ENCODE results near the gene TGFA.

DNA sequence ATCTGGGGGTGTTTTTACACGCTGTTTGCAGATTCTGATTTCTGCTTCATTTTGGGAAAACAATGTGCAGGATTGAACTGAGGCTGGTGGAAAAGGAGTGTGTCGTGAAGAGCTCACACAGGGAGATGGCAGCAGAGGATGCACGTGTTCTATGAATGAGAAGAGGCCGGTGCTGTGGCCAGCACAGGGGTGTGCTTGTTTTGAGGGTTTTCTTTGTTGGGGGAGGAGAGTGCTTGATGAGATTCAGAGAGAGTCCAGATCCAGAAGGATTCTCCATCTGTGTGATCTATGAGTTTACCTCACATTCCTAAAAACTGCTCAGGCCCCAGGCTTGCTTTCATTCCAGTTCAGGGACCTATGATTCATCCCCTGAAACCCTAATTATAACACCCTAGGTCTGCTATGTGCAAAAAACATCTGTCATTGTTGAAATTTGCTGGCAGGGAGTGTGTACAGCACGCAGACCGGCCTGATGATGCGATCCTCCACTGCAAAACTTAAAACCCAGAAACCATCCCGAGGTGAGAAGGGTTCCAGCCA is 12.1 kb downstream of the TGFA start:
- TF ChIP-seq, protein P1, sequence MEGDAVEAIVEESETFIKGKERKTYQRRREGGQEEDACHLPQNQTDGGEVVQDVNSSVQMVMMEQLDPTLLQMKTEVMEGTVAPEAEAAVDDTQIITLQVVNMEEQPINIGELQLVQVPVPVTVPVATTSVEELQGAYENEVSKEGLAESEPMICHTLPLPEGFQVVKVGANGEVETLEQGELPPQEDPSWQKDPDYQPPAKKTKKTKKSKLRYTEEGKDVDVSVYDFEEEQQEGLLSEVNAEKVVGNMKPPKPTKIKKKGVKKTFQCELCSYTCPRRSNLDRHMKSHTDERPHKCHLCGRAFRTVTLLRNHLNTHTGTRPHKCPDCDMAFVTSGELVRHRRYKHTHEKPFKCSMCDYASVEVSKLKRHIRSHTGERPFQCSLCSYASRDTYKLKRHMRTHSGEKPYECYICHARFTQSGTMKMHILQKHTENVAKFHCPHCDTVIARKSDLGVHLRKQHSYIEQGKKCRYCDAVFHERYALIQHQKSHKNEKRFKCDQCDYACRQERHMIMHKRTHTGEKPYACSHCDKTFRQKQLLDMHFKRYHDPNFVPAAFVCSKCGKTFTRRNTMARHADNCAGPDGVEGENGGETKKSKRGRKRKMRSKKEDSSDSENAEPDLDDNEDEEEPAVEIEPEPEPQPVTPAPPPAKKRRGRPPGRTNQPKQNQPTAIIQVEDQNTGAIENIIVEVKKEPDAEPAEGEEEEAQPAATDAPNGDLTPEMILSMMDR (IDR thresholded peaks at IDR 0.05) = no peak
- TF ChIP-seq POLR2A (IDR thresholded peaks at IDR 0.05) (no peak), EP300 (IDR thresholded peaks at IDR 0.05) (no peak), POLR2AphosphoS5 (IDR thresholded peaks at IDR 0.05) (no peak)
